ENCODE data around the gene WDR77. TPM values are rescaled to one million over a fixed set of nuclear protein-coding genes. Genes with fewer than 3 reads are reported as not detected.

WDR77 gene
- total and polyA plus RNA-seq, 9 of the 15 experiments (the other 6 are each of a cell fraction or from before 2014, with no cell fraction given): 20.6 to 160 (median 75.3) TPM

GRCh38 chr1:111484391-111485026 is 35.5 kb upstream of the WDR77 start (continued):
- no peak for TF ChIP-seq TSHZ1 (CRISPR knock-in tag; IDR thresholded peaks at IDR 0.05)
- TF ChIP-seq ARID3B (CRISPR knock-in tag; IDR thresholded peaks at IDR 0.05; ENCODE audit: borderline replicate concordance): no peak

GRCh38 chr1:111483876-111484275 is 34.8 kb upstream of the WDR77 start:
- in situ Hi-C loops (cut with MboI): loop anchor here (5.0 to 25.0 kb wide), 2 partner anchors 273 to 853 kb away; partner anchors contain the start of gene DDX20
- Histone ChIP-seq H2AFZ (ENCODE audit: low read depth, low read length) (no peak overlapping the region), H3K9me1 (ENCODE audit: control insufficient read depth, insufficient read depth, low read length) (no peaks in the 10 kb centered on the region), H3K4me2 (ENCODE audit: insufficient read depth, low read length) (no peak overlapping the region), H3K9me3 (replicated peaks; ENCODE audit: control insufficient read depth, insufficient read depth, low read depth, low read length) (no peaks in the 10 kb centered on the region), H3K27ac (ENCODE audit: extremely low read depth, low read depth, low read length) (no peak overlapping the region), H3K4me1 (replicated peaks in 1 of 2; ENCODE audit: control insufficient read depth in 2 of 2, insufficient read depth in 2 of 2, low read length in 2 of 2) (no peaks in the 10 kb centered on the region), H3K9ac (ENCODE audit: insufficient read depth in 1 of 2, low read depth in 2 of 2, low read length in 2 of 2) (no peak overlapping the region), H3K27me3 (ENCODE audit: control insufficient read depth in 2 of 2, insufficient read depth in 2 of 2, low read length in 2 of 2) (peaks cover 10 to 24% of the 10 kb centered on the region in 2 experiments; a peak in 4 of 5 replicates), H3K79me2 (ENCODE audit: control insufficient read depth, insufficient read depth, low read length) (no peaks in the 10 kb centered on the region), H3K36me3 (ENCODE audit: control insufficient read depth, insufficient read depth, low read length) (no peaks in the 10 kb centered on the region), H4K20me1 (replicated peaks; ENCODE audit: control insufficient read depth, insufficient read depth, low read length) (no peaks in the 10 kb centered on the region), H3K4me3 (no peak overlapping the region)
- intact Hi-C loops (cut with micrococcal nuclease): loop anchor here (5.0 kb wide), 1 partner anchor 883 kb away; no protein-coding TSS in a partner anchor
- POLR2A ChIA-PET: no interaction called here
- no TSS peak for BruUV-seq (replicated peaks)
- no peak for DNase-seq (ENCODE audit: extremely low read depth in 1 of 4, low spot score in 3 of 4)
- no peak for ATAC-seq
- TF ChIP-seq MYNN (IDR thresholded peaks at IDR 0.05) (no peak), MYNN (CRISPR knock-in tag; IDR thresholded peaks at IDR 0.05) (no peak), ZNF212 (CRISPR knock-in tag; IDR thresholded peaks at IDR 0.05) (no peak), ZNF398 (CRISPR knock-in tag; IDR thresholded peaks at IDR 0.05) (no peak)
- WGBS (ENCODE audit: insufficient coverage, low coverage, missing lambda C conversion rate): 0% methylated on average over 2 of the region's 2 CpGs
- FAIRE-seq: no peak
- CTCF ChIA-PET (ENCODE audit: low intra/inter-chr PET ratio): no interaction called here
